Right ventricle myocardium superior (tissue), 1 donor: Measurements from ENCODE around the gene GPR15LG. TPM values are rescaled to one million over a fixed set of nuclear protein-coding genes. Genes with fewer than 3 reads are reported as not detected.

Experiments used
- ATAC-seq: fragments of 200-7000 bp; cut with Tn5 transposase; one replicate; pipeline ENCODE4 v1.9.1; 2020; ENCODE audit warnings: mild to moderate bottlenecking; ENCODE audit not compliant: poor library complexity
- DNase-seq: peaks from one replicate; pipeline ENCODE4 v3.0.0-alpha.2; 2020
- intact Hi-C: fragments of 100-400 bp; cut with DNase I; formaldehyde crosslinking; loops from one replicate; pipeline ENCODE4 v1.11.2; 2022
- total RNA-seq: library from RNA; stranded (reverse); fragmentation: NEBNext Ultra II Directional; extraction: Animal tissue kit (Norgen Biotek cat#: 25700); gene quantifications from one replicate; pipeline ENCODE4 v1.2.1, GENCODE V29; 2021
- donor health status: DM: no; HTN: yes; CAD: no; lungs with severe emphysema.

Gene GPR15LG
- total RNA-seq, 1 donor from 2014 or later = not detected

- ATAC-seq = no peak
- intact Hi-C loops = loop anchor here (2.0 kb wide), 1 partner anchor 56 kb away; no protein-coding TSS in a partner anchor
- DNase-seq = no peak
Measured at GRCh38 chr10:84204610-84205009, 31.0 kb downstream of the GPR15LG start.

GRCh38 chr10:84205049-84205852 lies 31.6 kb downstream of the GPR15LG start:
- DNase-seq (peak; percentile 67), ATAC-seq (peak; percentile 82)
- intact Hi-C loops = loop anchor here (2.0 kb wide), 1 partner anchor 56 kb away; no protein-coding TSS in a partner anchor

- DNase-seq = no peak
- no peak for ATAC-seq
- intact Hi-C loops = loop anchor here (2.0 kb wide), 1 partner anchor 57 kb away; no protein-coding TSS in a partner anchor
Measured at GRCh38 chr10:84205853-84206525, 32.4 kb downstream of the GPR15LG start.

GRCh38 chr10:84208023-84208422 lies 34.4 kb downstream of the GPR15LG start:
- ATAC-seq (no peak), DNase-seq (no peak)
- intact Hi-C loops = no loop called here

GRCh38 chr10:84211566-84211965 lies 38.0 kb downstream of the GPR15LG start:
- intact Hi-C loops = no loop called here
- ATAC-seq = no peak
- DNase-seq = no peak

- intact Hi-C loops = no loop called here
- ATAC-seq (no peak), DNase-seq (no peak)
Measured at GRCh38 chr10:84212014-84212413, 38.4 kb downstream of the GPR15LG start.

GRCh38 chr10:84213076-84213475 lies 39.5 kb downstream of the GPR15LG start:
- intact Hi-C loops = no loop called here
- DNase-seq = no peak
- ATAC-seq = no peak

GRCh38 chr10:84214046-84214572 lies 40.5 kb downstream of the GPR15LG start:
- intact Hi-C loops = no loop called here
- no peak for DNase-seq
- no peak for ATAC-seq

GRCh38 chr10:84214612-84215235 lies 41.1 kb downstream of the GPR15LG start:
- ATAC-seq = peak; percentile 48
- no peak for DNase-seq
- intact Hi-C loops = no loop called here

GRCh38 chr10:84216834-84217233 lies 43.2 kb downstream of the GPR15LG start:
- no peak for ATAC-seq
- no peak for DNase-seq

GRCh38 chr10:84217746-84218145 lies 44.1 kb downstream of the GPR15LG start:
- intact Hi-C loops = no loop called here
- no peak for DNase-seq
- no peak for ATAC-seq

More at GRCh38 chr10:84216834-84217233, 43.2 kb downstream of the GPR15LG start:
- intact Hi-C loops = no loop called here

GRCh38 chr10:84221916-84222315 lies 48.3 kb downstream of the GPR15LG start:
- intact Hi-C loops = no loop called here
- DNase-seq = no peak
- no peak for ATAC-seq

- no peak for DNase-seq
- no peak for ATAC-seq
- intact Hi-C loops = no loop called here
Measured at GRCh38 chr10:84224411-84225028, 50.9 kb downstream of the GPR15LG start.

GRCh38 chr10:84225427-84226173 lies 52.0 kb downstream of the GPR15LG start, which contains the start of gene LRIT2:
LRIT2 (minus strand) TSS chr10:84225544; CDS start chr10:84225520, 24 bp downstream.
- DNase-seq (no peak), ATAC-seq (no peak)
- intact Hi-C loops = no loop called here

- no peak for DNase-seq
- ATAC-seq = no peak
- intact Hi-C loops = no loop called here
Measured at GRCh38 chr10:84226616-84227015, 53.0 kb downstream of the GPR15LG start.

- DNase-seq (no peak), ATAC-seq (no peak)
- intact Hi-C loops = no loop called here
Measured at GRCh38 chr10:84227810-84228209, 54.2 kb downstream of the GPR15LG start.

- ATAC-seq (peak; percentile 61), DNase-seq (no peak)
- intact Hi-C loops = no loop called here
Measured at GRCh38 chr10:84230359-84230758, 56.8 kb downstream of the GPR15LG start.

GRCh38 chr10:84232376-84232775 lies 58.8 kb downstream of the GPR15LG start:
- intact Hi-C loops = no loop called here
- no peak for DNase-seq
- ATAC-seq = no peak
